GM23248 (cell line): ENCODE results near the gene USF2. TPM values are rescaled to one million over a fixed set of nuclear protein-coding genes. Genes with fewer than 3 reads are reported as not detected.

Experiments used
- DNase-seq: peaks from one replicate; pipeline ENCODE4 v3.0.0-alpha.2; 2015
- H2AFZ ChIP-seq: fragments of 200-600 bp; sonication (generic); 2 replicates; pipeline ENCODE4 v1.6.1; 2016; ENCODE audit warnings: antibody characterized with exemption
- H3F3A ChIP-seq: fragments of 200-600 bp; sonication (generic); 2 replicates; pipeline ENCODE4 v1.6.1; 2016; ENCODE audit warnings: mild to moderate bottlenecking, antibody characterized with exemption, mixed run types; ENCODE audit not compliant: insufficient read depth
- H3K27ac ChIP-seq: fragments of 200-600 bp; sonication (generic); 2 replicates; pipeline ENCODE4 v1.5.1; 2016; ENCODE audit warnings: mild to moderate bottlenecking
- H3K27me3 ChIP-seq: fragments of 200-600 bp; sonication (generic); replicated peaks from 2 replicates; pipeline ENCODE4 v1.6.1; 2016; ENCODE audit warnings: mild to moderate bottlenecking; ENCODE audit not compliant: insufficient read depth
- H3K36me3 ChIP-seq: fragments of 200-600 bp; sonication (generic); 2 replicates; pipeline ENCODE4 v1.6.1; 2016; ENCODE audit warnings: low read depth, mild to moderate bottlenecking
- H3K4me1 ChIP-seq: fragments of 200-600 bp; sonication (generic); 2 replicates; pipeline ENCODE4 v1.6.1; 2016; ENCODE audit warnings: mild to moderate bottlenecking; ENCODE audit not compliant: insufficient read depth
- H3K4me2 ChIP-seq: fragments of 200-600 bp; sonication (generic); one replicate; pipeline ENCODE4 v1.6.1; 2016; ENCODE audit warnings: mild to moderate bottlenecking; ENCODE audit not compliant: unreplicated experiment
- H3K4me3 ChIP-seq: fragments of 200-600 bp; sonication (generic); 2 replicates; pipeline ENCODE4 v1.5.1; 2016; ENCODE audit warnings: mild to moderate bottlenecking
- H3K79me2 ChIP-seq: fragments of 200-600 bp; sonication (generic); 2 replicates; pipeline ENCODE4 v1.6.1; 2016; ENCODE audit warnings: mild to moderate bottlenecking; ENCODE audit not compliant: insufficient read depth
- H3K9ac ChIP-seq: fragments of 200-600 bp; sonication (generic); 2 replicates; pipeline ENCODE4 v1.6.1; 2016; ENCODE audit warnings: mild to moderate bottlenecking
- H3K9me2 ChIP-seq: fragments of 200-600 bp; sonication (generic); 2 replicates; pipeline ENCODE4 v1.6.1; 2016; ENCODE audit warnings: mixed run types, mild to moderate bottlenecking, moderate library complexity; ENCODE audit not compliant: insufficient read depth
- H3K9me3 ChIP-seq: fragments of 200-600 bp; sonication (generic); one replicate; pipeline ENCODE4 v1.6.1; 2017; ENCODE audit warnings: low read depth
- H4K20me1 ChIP-seq: fragments of 200-600 bp; sonication (generic); 2 replicates; pipeline ENCODE4 v1.6.0; 2016; ENCODE audit not compliant: insufficient read depth
- EZH2 ChIP-seq: fragments of 200-600 bp; sonication (generic); IDR thresholded peaks from 2 replicates; pipeline ENCODE4 v1.6.1; 2018; ENCODE audit warnings: antibody characterized with exemption, mild to moderate bottlenecking; ENCODE audit not compliant: insufficient read depth, poor library complexity, severe bottlenecking
- EZH2phosphoT487 ChIP-seq: fragments of 200-600 bp; sonication (generic); IDR thresholded peaks from 2 replicates; pipeline ENCODE4 v1.6.1; 2018; ENCODE audit warnings: antibody characterized with exemption, moderate library complexity, mild to moderate bottlenecking, low read depth; ENCODE audit not compliant: insufficient read depth
- WGBS, 2 experiments: methylation state at CpG; one replicate each; pipeline ENCODE4 v1.1.6; 2015 to 2017; ENCODE audit warnings: low lambda C conversion rate in 2 of 2, low coverage in 1 of 2; ENCODE audit errors: missing lambda C conversion rate in 2 of 2; 5-methylcytosine and 5-hydroxymethylcytosine counted together
- in situ Hi-C: fragments of 300-500 bp; cut with MboI; formaldehyde crosslinking; loops from 2 replicates; pipeline ENCODE4 v1.15.0; 2020
- polyA plus RNA-seq: library from polyadenylated mRNA; unstranded; fragments of >200 nt; fragmentation: Nextera tagmentation; extraction: Ambion mirVana; gene quantifications from 2 replicates; pipeline ENCODE4 v1.2.1, GENCODE V29; 2016
- total RNA-seq: library from RNA; depleted of rRNA; stranded (reverse); fragments of >200 nt; shearing (Covaris generic); gene quantifications from 2 replicates; pipeline ENCODE4 v1.2.3, GENCODE V29; 2014

Gene USF2
- total and polyA plus RNA-seq, 2 experiments from 2014 or later: 10.4 to 64.6 TPM

- Histone ChIP-seq H3K4me1 (no peaks in the 10 kb centered on the region; the same call in 1 of the 2 replicates), H2AFZ (no peak overlapping the region), H3K36me3 (peaks cover 13% of the 10 kb centered on the region; the same call in 1 of the 2 replicates), H3K9ac (no peak overlapping the region), H3K9me3 (no peaks in the 10 kb centered on the region), H3K27ac (no peak overlapping the region), H3K9me2 (no peaks in the 10 kb centered on the region), H3K27me3 (no peaks in the 10 kb centered on the region), H3K4me2 (no peak overlapping the region), H4K20me1 (no peaks in the 10 kb centered on the region), H3K79me2 (peaks cover 23% of the 10 kb centered on the region), H3K4me3 (no peak overlapping the region), H3F3A (no peaks in the 10 kb centered on the region)
- no peak for TF ChIP-seq EZH2phosphoT487
- TF ChIP-seq EZH2: no peak
- in situ Hi-C loops: no loop called here
- no peak for DNase-seq
- 87 to 93% methylated on average over 15 to 16 of the region's 16 CpGs for WGBS, 2 experiments
These were observed 3.5 kb downstream of the USF2 start for GRCh38 chr19:35272122-35272719.

- no peak for TF ChIP-seq EZH2phosphoT487
- TF ChIP-seq EZH2: no peak
- Histone ChIP-seq H3K4me3 (no peak overlapping the region), H3K9me2 (no peaks in the 10 kb centered on the region), H3K4me2 (no peak overlapping the region), H3K4me1 (no peaks in the 10 kb centered on the region; the same call in 1 of the 2 replicates), H3K27ac (no peak overlapping the region), H3F3A (no peaks in the 10 kb centered on the region), H3K9ac (no peak overlapping the region), H3K9me3 (no peaks in the 10 kb centered on the region), H3K79me2 (peaks cover 17% of the 10 kb centered on the region), H4K20me1 (no peaks in the 10 kb centered on the region), H3K27me3 (no peaks in the 10 kb centered on the region), H2AFZ (no peak overlapping the region), H3K36me3 (peaks cover 13% of the 10 kb centered on the region; the same call in 1 of the 2 replicates)
- in situ Hi-C loops: no loop called here
- DNase-seq: no peak
- 73 to 80% methylated on average over 8 to 10 of the region's 10 CpGs for WGBS, 2 experiments
These were observed 4.3 kb downstream of the USF2 start for GRCh38 chr19:35272954-35273649.

GRCh38 chr19:35273686-35274259, 5.0 kb downstream of the USF2 start:
- Histone ChIP-seq H3K4me2 (no peak overlapping the region), H3K9ac (no peak overlapping the region), H3F3A (no peaks in the 10 kb centered on the region), H3K36me3 (peaks cover 13% of the 10 kb centered on the region; the same call in 1 of the 2 replicates), H3K27me3 (no peaks in the 10 kb centered on the region), H3K4me1 (no peaks in the 10 kb centered on the region; the same call in 1 of the 2 replicates), H3K79me2 (peaks cover 17% of the 10 kb centered on the region), H4K20me1 (no peaks in the 10 kb centered on the region), H3K9me2 (no peaks in the 10 kb centered on the region), H3K27ac (no peak overlapping the region), H3K9me3 (no peaks in the 10 kb centered on the region), H3K4me3 (no peak overlapping the region), H2AFZ (no peak overlapping the region)
- in situ Hi-C loops: no loop called here
- DNase-seq: no peak
- TF ChIP-seq EZH2 (no peak), EZH2phosphoT487 (no peak)
- WGBS, 2 experiments: 68 to 70% methylated on average over 14 of the region's 14 CpGs

- Histone ChIP-seq H3K9me2 (no peaks in the 10 kb centered on the region), H3K4me2 (no peak overlapping the region), H3K9ac (no peak overlapping the region), H2AFZ (no peak overlapping the region), H3K4me1 (no peaks in the 10 kb centered on the region; the same call in 1 of the 2 replicates), H3K27me3 (no peaks in the 10 kb centered on the region), H3K79me2 (peaks cover 17% of the 10 kb centered on the region), H3K9me3 (no peaks in the 10 kb centered on the region), H3K27ac (no peak overlapping the region), H4K20me1 (no peaks in the 10 kb centered on the region), H3K36me3 (peaks cover 13% of the 10 kb centered on the region; the same call in 1 of the 2 replicates), H3K4me3 (no peak overlapping the region), H3F3A (no peaks in the 10 kb centered on the region)
- WGBS, 2 experiments: 60 to 74% methylated on average over 5 of the region's 5 CpGs
- DNase-seq: no peak
- in situ Hi-C loops: no loop called here
- TF ChIP-seq EZH2phosphoT487 (no peak), EZH2 (no peak)
These were observed 5.6 kb downstream of the USF2 start for GRCh38 chr19:35274323-35274722.
